Measurements from ENCODE around the gene CLPX.
"Not testable (repeated sequence)": the region's sequence is repeated elsewhere in the genome, so short reads cannot be mapped to it uniquely, and the experiment has no call there.

The CLPX gene

DNA sequence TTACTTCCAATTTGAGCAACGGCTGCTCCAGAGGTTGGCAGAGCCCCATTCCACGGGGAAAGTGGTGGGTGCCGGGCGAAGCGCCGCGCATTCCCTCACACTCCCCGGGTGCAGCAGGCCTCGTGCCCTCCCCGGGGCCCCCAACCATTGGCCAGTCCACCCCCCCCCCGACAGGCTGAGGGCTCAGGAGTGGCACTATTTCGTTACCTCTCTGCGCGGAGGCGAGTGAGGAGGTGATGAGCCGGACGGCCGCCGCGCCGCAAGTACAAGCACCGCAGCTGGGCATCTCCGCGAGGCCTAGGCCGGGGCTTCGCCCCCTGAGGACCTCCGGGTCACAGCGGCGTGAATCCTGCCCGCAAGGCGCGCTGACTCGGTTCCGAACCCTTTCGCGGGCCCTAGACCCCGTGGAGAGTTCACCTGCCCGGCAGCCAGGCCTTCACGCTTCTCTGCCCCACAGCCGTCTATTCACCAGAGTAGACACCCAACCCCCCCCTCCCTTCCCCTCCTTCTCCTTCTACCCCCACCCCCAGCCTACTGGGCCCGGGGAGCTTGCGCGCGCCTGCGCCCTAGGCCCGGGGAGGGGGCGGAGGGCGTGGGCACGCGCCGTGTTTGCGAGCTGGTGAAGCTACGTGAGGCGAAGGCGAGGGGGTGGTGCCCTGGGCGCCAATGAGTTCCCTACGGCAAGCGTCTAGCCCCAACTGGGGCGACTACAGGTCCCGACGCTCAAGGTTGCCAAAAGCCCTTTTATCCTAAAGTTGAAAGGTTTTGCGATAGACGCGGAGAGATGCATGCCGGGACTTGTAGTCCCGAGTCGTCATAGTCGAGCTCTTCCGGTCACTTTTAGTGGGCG lies at the start of gene CLPX:
Gene CLPX, minus strand, starts transcription at position 475 of the 850 bp plus-strand sequence. Its CDS starts 189 bp downstream, at position 286.
- Histone ChIP-seq H3K4me1 (ENCODE audit: control insufficient read depth, low read depth, low read length) (peaks cover 7% of the 10 kb centered on the region), H3K9ac (ENCODE audit: low read length) (peak within 1 kb of the TSS; percentile 87), H3K36me3 (ENCODE audit: control insufficient read depth, low read depth, low read length) (peaks cover 2% of the 10 kb centered on the region), H3K9me3 (ENCODE audit: control insufficient read depth, low read depth, low read length) (no peaks in the 10 kb centered on the region), H3K27ac (ENCODE audit: low read length) (peak within 1 kb of the TSS; percentile 64), H3K4me3 (ENCODE audit: low read length) (peak within 1 kb of the TSS; percentile 88), H3K27me3 (ENCODE audit: control insufficient read depth, insufficient read depth, low read length) (no peaks in the 10 kb centered on the region)

DNA sequence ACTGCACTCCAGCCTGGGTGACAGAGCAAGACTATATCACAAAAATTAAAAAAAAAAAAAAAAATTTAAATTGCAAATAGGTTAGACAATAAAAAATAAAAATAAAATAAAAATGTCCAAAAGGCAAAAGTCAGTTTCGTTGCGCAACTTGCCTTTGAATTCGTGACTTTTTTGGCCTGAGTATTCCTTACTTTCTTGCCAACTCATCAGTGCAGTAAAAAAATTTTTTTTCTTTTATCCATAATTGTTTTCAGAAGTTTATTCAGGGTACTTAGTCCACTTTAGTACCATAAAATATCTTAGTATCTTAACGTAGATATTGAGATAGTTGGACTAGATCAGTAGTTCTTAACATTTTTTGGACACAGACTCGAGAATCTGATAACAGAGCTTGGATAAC lies 48.6 kb upstream of the CLPX start:
- Histone ChIP-seq H3K9me3 (ENCODE audit: control insufficient read depth, low read depth, low read length) (no peaks in the 10 kb centered on the region), H3K4me3 (ENCODE audit: low read length) (no peak overlapping the region), H3K4me1 (ENCODE audit: control insufficient read depth, low read depth, low read length) (no peaks in the 10 kb centered on the region), H3K27ac (ENCODE audit: low read length) (no peak overlapping the region), H3K36me3 (ENCODE audit: control insufficient read depth, low read depth, low read length) (no peaks in the 10 kb centered on the region), H3K9ac (ENCODE audit: low read length) (no peak overlapping the region), H3K27me3 (ENCODE audit: control insufficient read depth, insufficient read depth, low read length) (no peaks in the 10 kb centered on the region)

GRCh38 chr15:65232520-65232919 lies 47.4 kb upstream of the CLPX start:
- Histone ChIP-seq H3K27me3 (ENCODE audit: control insufficient read depth, insufficient read depth, low read length) (no peaks in the 10 kb centered on the region), H3K4me3 (ENCODE audit: low read length) (no peak overlapping the region), H3K36me3 (ENCODE audit: control insufficient read depth, low read depth, low read length) (no peaks in the 10 kb centered on the region), H3K9ac (ENCODE audit: low read length) (no peak overlapping the region), H3K4me1 (ENCODE audit: control insufficient read depth, low read depth, low read length) (no peaks in the 10 kb centered on the region), H3K9me3 (ENCODE audit: control insufficient read depth, low read depth, low read length) (no peaks in the 10 kb centered on the region), H3K27ac (ENCODE audit: low read length) (no peak overlapping the region)

- Histone ChIP-seq H3K4me3 (ENCODE audit: low read length) (no peak overlapping the region), H3K4me1 (ENCODE audit: control insufficient read depth, low read depth, low read length) (no peaks in the 10 kb centered on the region), H3K27ac (ENCODE audit: low read length) (no peak overlapping the region), H3K36me3 (ENCODE audit: control insufficient read depth, low read depth, low read length) (no peaks in the 10 kb centered on the region), H3K27me3 (ENCODE audit: control insufficient read depth, insufficient read depth, low read length) (no peaks in the 10 kb centered on the region), H3K9me3 (ENCODE audit: control insufficient read depth, low read depth, low read length) (no peaks in the 10 kb centered on the region), H3K9ac (ENCODE audit: low read length) (no peak overlapping the region)
Observed at GRCh38 chr15:65231306-65231705, 46.2 kb upstream of the CLPX start.

GRCh38 chr15:65226901-65227300 lies 41.8 kb upstream of the CLPX start:
- not testable (repeated sequence) for H3K4me3 ChIP-seq (ENCODE audit: low read length); H3K36me3 ChIP-seq (ENCODE audit: control insufficient read depth, low read depth, low read length); H3K9me3 ChIP-seq (ENCODE audit: control insufficient read depth, low read depth, low read length); H3K27me3 ChIP-seq (ENCODE audit: control insufficient read depth, insufficient read depth, low read length); H3K27ac ChIP-seq (ENCODE audit: low read length); H3K9ac ChIP-seq (ENCODE audit: low read length); H3K4me1 ChIP-seq (ENCODE audit: control insufficient read depth, low read depth, low read length)

GRCh38 chr15:65226221-65226620 lies 41.1 kb upstream of the CLPX start:
- H3K4me3 ChIP-seq (ENCODE audit: low read length), result no peak overlapping the region
- H3K27me3 ChIP-seq (ENCODE audit: control insufficient read depth, insufficient read depth, low read length), result no peaks in the 10 kb centered on the region
- H3K9ac ChIP-seq (ENCODE audit: low read length), result no peak overlapping the region
- no peaks in the 10 kb centered on the region for H3K9me3 ChIP-seq (ENCODE audit: control insufficient read depth, low read depth, low read length)
- no peak overlapping the region for H3K27ac ChIP-seq (ENCODE audit: low read length)
- no peaks in the 10 kb centered on the region for H3K36me3 ChIP-seq (ENCODE audit: control insufficient read depth, low read depth, low read length)
- H3K4me1 ChIP-seq (ENCODE audit: control insufficient read depth, low read depth, low read length), result no peaks in the 10 kb centered on the region

GRCh38 chr15:65223996-65224395 lies 38.9 kb upstream of the CLPX start:
- H3K27ac ChIP-seq (ENCODE audit: low read length), result no peak overlapping the region
- H3K36me3 ChIP-seq (ENCODE audit: control insufficient read depth, low read depth, low read length), result no peaks in the 10 kb centered on the region
- no peaks in the 10 kb centered on the region for H3K9me3 ChIP-seq (ENCODE audit: control insufficient read depth, low read depth, low read length)
- no peak overlapping the region for H3K9ac ChIP-seq (ENCODE audit: low read length)
- H3K27me3 ChIP-seq (ENCODE audit: control insufficient read depth, insufficient read depth, low read length), result no peaks in the 10 kb centered on the region
- no peak overlapping the region for H3K4me3 ChIP-seq (ENCODE audit: low read length)
- H3K4me1 ChIP-seq (ENCODE audit: control insufficient read depth, low read depth, low read length), result no peaks in the 10 kb centered on the region

GRCh38 chr15:65222891-65223290 lies 37.7 kb upstream of the CLPX start:
- no peaks in the 10 kb centered on the region for H3K9me3 ChIP-seq (ENCODE audit: control insufficient read depth, low read depth, low read length)
- H3K27me3 ChIP-seq (ENCODE audit: control insufficient read depth, insufficient read depth, low read length), result no peaks in the 10 kb centered on the region
- H3K4me1 ChIP-seq (ENCODE audit: control insufficient read depth, low read depth, low read length), result no peaks in the 10 kb centered on the region
- no peak overlapping the region for H3K4me3 ChIP-seq (ENCODE audit: low read length)
- no peak overlapping the region for H3K27ac ChIP-seq (ENCODE audit: low read length)
- H3K9ac ChIP-seq (ENCODE audit: low read length), result no peak overlapping the region
- no peaks in the 10 kb centered on the region for H3K36me3 ChIP-seq (ENCODE audit: control insufficient read depth, low read depth, low read length)

DNA sequence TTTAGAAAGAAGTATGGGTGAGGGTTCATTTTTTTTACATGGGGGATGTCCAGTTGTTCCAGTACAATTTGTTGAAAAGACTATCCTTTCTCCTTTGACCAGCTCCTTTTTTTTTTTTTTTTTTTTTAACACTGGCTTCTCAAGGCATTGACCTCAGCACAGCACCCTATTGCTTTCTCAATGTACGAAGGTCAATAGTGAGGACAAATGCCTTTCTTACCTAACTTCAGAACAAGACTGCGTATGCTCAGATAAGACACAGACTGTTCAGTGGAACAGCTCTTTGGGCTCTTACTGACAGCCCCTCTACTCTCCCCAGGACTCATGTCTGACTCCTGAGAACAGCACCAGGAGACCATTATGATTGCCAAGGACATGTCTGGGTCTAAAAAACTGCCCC lies 36.6 kb upstream of the CLPX start:
- Histone ChIP-seq H3K4me3 (ENCODE audit: low read length) (no peak overlapping the region), H3K9me3 (ENCODE audit: control insufficient read depth, low read depth, low read length) (no peaks in the 10 kb centered on the region)

DNA sequence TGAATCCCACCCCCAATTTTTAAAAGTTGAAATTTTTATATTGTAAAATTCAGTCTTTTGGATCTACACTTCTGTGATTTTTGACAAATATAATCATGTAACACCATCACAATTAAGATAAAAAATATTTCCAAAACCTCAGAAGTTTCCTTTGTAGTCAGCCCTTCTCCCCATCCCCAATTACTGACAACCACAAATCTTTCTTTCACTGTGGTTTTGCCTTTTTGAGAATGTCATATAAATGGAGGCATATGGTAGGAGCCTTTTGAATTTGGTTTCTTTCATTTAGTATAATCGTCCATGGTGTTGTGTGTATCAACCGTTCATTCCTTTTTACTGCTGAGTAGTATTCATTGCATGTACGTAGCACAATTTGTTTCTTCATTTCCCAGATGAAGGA lies 34.0 kb upstream of the CLPX start:
- H3K36me3 ChIP-seq (ENCODE audit: control insufficient read depth, low read depth, low read length), result no peaks in the 10 kb centered on the region
- no peaks in the 10 kb centered on the region for H3K4me1 ChIP-seq (ENCODE audit: control insufficient read depth, low read depth, low read length)
- H3K27me3 ChIP-seq (ENCODE audit: control insufficient read depth, insufficient read depth, low read length), result no peaks in the 10 kb centered on the region
- no peak overlapping the region for H3K27ac ChIP-seq (ENCODE audit: low read length)
- H3K9ac ChIP-seq (ENCODE audit: low read length), result no peak overlapping the region
- no peaks in the 10 kb centered on the region for H3K9me3 ChIP-seq (ENCODE audit: control insufficient read depth, low read depth, low read length)
- no peak overlapping the region for H3K4me3 ChIP-seq (ENCODE audit: low read length)

More for the DNA sequence above, 36.6 kb upstream of the CLPX start:
- H3K36me3 ChIP-seq (ENCODE audit: control insufficient read depth, low read depth, low read length), result no peaks in the 10 kb centered on the region
- H3K27me3 ChIP-seq (ENCODE audit: control insufficient read depth, insufficient read depth, low read length), result no peaks in the 10 kb centered on the region
- H3K4me1 ChIP-seq (ENCODE audit: control insufficient read depth, low read depth, low read length), result no peaks in the 10 kb centered on the region
- H3K9ac ChIP-seq (ENCODE audit: low read length), result no peak overlapping the region
- no peak overlapping the region for H3K27ac ChIP-seq (ENCODE audit: low read length)

DNA sequence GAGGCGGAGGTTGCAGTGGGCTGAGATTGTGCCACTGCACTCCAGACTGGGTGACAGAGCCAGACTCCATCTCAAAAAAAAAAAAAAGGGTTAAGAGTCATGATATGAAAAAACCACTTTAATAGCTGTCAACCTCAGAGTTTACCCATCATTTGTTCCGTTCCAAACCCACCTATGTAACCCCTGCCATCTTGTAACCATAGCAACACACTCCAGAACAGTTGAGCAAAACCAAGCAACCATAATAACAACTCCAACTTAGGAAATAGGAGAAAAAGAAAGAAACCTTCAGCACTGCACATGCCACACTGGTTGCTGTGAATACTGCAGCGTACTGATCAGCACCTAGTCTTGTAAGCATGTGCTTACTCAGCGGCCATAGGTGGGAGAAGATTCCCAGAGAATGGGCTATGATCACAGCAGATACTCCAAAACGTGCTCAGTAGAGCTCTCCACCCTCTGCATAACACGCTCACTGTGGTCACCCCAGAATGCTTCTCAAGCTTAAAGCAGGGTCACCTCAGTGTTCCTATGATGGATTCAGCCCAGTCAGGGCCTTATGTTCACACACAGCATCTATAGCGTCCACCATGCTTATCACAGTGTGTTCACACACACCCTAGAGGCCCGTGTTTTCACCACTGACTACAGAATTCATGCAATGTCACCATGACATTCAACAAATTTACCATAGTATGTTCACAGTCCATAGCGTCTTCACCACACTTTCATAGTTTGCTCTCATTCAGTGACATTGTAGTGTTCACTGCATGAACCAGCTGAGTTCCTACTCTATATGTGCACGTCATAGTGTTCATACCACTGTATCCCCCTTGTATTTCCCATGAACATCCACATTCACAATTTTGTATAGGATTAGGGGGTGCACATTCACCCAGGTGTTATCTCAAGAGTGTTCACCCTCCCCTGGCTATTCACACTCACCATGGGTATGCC lies 32.7 kb upstream of the CLPX start:
- no peaks in the 10 kb centered on the region for H3K9me3 ChIP-seq (ENCODE audit: control insufficient read depth, low read depth, low read length)
- H3K27me3 ChIP-seq (ENCODE audit: control insufficient read depth, insufficient read depth, low read length), result no peaks in the 10 kb centered on the region
- H3K9ac ChIP-seq (ENCODE audit: low read length), result no peak overlapping the region
- no peak overlapping the region for H3K27ac ChIP-seq (ENCODE audit: low read length)
- no peaks in the 10 kb centered on the region for H3K36me3 ChIP-seq (ENCODE audit: control insufficient read depth, low read depth, low read length)
- no peak overlapping the region for H3K4me3 ChIP-seq (ENCODE audit: low read length)
- no peaks in the 10 kb centered on the region for H3K4me1 ChIP-seq (ENCODE audit: control insufficient read depth, low read depth, low read length)

Measured in iPS-18a (cell line).